ENCODE results near the gene ATG10.
"Not testable (repeated sequence)": the region's sequence is repeated elsewhere in the genome, so short reads cannot be mapped to it uniquely, and the experiment has no call there.

ATG10 gene

DNA sequence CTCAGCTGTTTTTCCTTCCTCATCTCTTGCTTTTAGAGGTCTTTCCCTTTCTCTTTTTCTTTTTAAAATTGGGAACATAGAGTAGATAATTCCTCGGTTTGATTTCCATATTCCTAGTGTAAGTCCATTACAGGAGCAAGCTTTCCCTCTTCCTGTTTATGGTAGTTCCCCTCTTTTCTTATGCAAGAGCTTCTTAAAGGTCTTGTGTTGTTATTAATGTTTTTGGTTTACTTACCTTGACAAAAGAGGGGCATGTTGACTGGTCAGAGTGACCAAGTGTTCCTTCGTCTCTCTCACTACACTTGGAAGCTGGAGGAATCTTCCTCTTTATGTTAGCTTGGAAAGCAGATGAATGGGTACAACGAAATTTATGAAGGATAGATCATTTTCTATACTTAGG is 8.3 kb downstream of the ATG10 start:
- no peak overlapping the region for H3K4me3 ChIP-seq (ENCODE audit: low read length)
- DNase-seq (ENCODE audit: low read depth, low spot score) = no peak

DNA sequence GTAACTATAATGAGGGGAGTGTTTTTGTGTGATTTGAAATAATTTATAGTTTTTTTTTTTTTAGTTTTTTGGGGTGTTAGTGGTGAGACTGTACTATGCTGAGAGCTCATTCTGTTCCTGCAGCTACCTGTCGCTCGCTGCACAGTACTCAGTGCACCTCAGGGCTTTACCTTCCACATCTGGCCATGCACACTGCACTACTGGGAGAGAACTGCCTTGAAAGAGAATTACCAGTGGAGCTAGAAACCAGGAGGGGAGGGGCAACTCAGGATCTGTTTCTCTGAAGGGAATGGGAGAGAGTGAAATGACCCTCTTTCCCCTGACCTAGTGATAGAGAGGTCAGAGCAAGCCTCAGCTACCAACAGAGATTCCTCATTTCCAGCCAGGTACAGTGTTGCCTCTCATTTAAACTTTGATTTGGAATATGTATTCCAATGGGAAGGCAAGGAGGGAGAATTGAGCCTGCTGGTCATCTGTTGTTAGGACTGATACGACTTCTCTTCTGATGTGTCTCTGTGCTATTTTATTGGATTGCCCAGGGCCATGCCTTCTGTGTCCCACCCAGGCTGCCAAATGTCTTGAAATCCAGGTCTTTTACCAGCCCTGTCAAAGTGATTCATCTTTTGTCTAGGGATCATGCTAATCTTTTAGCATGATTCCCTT is 8.9 kb downstream of the ATG10 start:
- no peak for DNase-seq (ENCODE audit: low read depth, low spot score)

DNA sequence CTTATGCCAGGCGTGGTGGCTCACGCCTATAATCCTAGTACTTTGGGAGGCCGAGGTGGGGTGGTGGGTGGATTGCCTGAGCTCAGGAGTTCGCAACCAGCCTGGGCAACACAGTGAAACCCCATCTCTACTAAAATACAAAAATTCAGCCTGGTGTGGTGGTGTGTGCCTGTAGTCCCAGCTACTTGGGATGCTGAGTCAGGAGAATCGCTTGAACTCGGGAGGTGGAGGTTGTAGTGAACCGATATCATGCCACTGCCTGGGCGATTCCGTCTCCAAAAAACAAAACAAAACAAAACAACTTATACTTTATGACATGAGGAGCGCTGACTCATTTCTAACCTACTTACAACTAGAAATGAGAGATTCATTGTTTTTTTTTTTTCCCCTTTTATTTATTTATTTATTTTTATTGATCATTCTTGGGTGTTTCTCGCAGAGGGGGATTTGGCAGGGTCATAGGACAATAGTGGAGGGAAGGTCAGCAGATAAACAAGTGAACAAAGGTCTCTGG is 10.4 kb downstream of the ATG10 start:
- not testable (repeated sequence) for H3K4me3 ChIP-seq (ENCODE audit: low read length); DNase-seq (ENCODE audit: low read depth, low spot score)

More for the DNA sequence above, 8.9 kb downstream of the ATG10 start:
- no peak overlapping the region for H3K4me3 ChIP-seq (ENCODE audit: low read length)

DNA sequence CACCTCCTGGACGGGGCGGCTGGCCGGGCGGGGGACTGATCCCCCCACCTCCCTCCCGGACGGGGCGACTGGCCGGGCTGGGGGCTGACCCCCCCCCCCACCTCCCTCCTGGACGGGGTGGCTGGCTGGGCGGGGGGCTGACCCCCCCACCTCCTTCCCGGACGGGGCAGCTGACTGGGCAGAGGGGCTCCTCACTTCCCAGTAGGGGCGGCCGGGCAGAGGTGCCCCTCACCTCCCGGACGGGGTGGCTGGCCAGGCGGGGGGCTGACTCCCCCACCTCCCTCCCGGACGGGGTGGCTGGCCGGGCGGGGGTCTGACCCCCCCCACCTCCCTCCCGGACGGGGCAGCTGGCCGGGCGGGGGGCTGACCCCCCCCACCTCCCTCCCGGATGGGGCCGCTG is 11.3 kb downstream of the ATG10 start:
- not testable (repeated sequence) for H3K4me3 ChIP-seq (ENCODE audit: low read length); DNase-seq (ENCODE audit: low read depth, low spot score)

DNA sequence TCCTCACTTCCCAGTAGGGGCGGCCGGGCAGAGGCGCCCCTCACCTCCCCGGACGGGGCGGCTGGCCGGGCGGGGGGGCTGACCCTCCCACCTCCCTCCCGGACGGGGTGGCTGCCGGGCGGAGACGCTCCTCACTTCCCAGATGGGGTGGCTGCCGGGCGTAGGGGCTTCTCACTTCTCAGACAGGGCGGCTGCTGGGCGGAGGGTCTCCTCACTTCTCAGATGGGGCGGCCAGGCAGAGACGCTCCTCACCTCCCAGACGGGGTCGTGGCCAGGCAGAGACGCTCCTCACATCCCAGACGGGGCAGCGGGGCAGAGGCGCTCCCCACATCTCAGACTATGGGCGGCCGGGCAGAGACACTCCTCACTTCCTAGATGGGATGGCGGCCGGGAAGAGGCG is 11.7 kb downstream of the ATG10 start:
- not testable (repeated sequence) for H3K4me3 ChIP-seq (ENCODE audit: low read length); DNase-seq (ENCODE audit: low read depth, low spot score)

DNA sequence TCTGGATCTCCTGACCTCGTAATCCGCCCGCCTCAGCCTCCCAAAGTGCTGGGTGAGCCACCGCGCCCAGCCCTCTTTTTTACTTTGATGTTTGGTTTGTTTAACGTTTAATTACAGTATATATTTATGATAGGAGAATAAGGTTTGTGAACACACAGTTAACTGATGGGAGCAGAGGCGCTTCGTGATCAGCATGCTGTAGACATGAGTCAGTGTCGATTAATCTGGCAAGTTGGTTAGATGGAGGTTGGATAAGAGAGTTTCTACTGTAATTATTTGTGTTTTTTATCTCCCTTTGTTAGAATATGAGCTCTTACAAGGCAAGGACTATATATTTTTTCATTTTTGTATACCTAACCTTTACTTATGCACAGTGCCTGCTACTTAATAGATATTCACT is 14.3 kb downstream of the ATG10 start:
- DNase-seq (ENCODE audit: low read depth, low spot score) = no peak
- no peak overlapping the region for H3K4me3 ChIP-seq (ENCODE audit: low read length)

DNA sequence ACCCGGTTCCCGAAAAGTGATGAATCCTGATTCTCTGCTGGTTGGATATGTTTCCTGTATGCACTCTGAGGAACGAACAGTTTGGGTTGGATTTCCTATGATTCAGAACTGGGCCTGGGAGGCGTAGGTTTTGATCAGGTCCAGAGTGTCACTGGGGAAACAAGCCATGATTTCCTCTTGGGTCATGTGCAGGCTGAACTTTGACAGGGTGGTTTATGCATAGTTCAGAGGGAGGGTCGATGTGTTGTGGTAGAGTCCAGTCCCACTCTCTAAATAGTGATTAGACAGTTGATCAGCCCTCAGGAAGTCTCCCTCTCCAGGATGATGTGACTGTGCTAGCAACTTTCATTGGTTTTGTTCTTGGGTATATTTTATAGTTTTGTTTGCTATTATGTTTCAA is 17.4 kb downstream of the ATG10 start:
- no peak for DNase-seq (ENCODE audit: low read depth, low spot score)
- no peak overlapping the region for H3K4me3 ChIP-seq (ENCODE audit: low read length)

DNA sequence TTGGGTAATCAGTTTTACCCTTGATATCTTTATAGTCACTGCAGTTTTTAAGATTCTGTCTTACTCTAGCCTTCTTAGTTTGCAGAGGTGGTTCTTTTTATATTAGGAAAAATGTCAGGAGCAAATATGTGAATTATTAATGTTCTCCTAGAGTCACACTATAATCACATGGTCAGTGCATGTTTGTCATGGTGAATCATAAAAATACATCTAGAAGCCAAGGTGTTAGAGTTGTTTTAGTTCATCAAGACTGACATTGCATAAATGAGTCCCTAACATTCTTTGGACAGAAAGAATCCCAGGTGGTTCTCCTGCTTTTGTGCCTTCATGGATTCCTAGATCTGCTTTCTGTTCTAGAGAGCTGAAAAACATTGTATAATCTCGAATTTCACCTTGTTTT is 22.9 kb downstream of the ATG10 start:
- no peak for DNase-seq (ENCODE audit: low read depth, low spot score)
- no peak overlapping the region for H3K4me3 ChIP-seq (ENCODE audit: low read length)

DNA sequence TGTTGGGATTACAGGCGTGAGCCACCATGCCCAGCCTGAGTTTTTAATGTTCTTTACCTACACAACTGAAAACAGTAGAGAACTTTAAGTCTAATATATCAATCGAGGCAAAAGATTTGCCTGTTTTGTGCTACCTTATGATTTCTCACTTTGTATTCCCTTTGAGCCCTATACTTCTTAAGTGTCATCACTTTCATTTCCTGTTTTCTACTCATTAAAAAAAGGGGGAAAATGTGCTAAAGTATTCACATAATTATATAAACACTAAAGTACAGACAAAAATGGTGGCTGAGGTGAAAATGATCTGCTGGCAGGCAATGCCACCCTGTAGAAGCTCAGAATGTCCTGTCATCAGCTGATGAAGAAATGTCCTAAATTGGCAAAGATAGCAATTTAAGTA is 23.6 kb downstream of the ATG10 start:
- DNase-seq (ENCODE audit: low read depth, low spot score) = no peak
- H3K4me3 ChIP-seq (ENCODE audit: low read length) = no peak overlapping the region

DNA sequence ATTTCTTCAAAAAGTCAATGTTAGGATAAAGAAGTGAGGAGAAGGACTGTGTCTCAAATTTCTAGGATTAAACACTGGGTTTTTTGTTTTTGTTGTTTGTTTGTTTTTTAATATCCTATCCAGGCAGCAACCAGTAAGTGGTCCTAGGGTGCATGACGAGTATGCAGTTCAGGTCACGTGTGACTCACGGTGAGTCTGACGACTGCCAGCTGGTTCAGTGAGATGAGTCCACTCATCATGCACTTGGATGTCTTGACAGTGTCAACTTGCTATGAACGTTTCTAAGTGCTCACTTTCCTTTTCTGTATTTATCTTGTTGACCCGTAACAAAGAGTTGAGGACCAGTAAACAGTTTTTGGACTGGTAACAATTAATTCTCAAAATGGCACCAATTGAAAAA is 32.7 kb downstream of the ATG10 start:
- no peak overlapping the region for H3K4me3 ChIP-seq (ENCODE audit: low read length)
- DNase-seq (ENCODE audit: low read depth, low spot score) = no peak

DNA sequence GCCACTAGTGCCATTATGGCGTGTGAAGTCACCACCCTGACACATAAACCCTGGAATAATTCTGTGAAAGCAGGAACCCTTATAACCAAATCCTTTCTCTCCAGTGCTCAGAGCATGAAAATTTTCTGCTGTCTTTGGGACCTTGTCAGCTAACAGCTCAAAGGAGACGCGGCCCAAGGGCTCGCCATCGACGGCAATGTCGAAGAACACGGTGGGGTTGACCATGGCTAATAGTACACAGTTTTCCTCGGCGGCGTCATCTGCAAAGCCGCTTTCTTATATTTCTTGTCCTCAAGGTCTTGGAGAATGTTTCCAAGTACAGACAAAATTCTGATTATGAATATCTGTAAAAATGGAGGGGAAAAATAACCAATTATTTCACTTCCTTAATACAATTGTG is 38.0 kb downstream of the ATG10 start:
- DNase-seq (ENCODE audit: low read depth, low spot score); H3K4me3 ChIP-seq (ENCODE audit: low read length): not testable (repeated sequence)

DNA sequence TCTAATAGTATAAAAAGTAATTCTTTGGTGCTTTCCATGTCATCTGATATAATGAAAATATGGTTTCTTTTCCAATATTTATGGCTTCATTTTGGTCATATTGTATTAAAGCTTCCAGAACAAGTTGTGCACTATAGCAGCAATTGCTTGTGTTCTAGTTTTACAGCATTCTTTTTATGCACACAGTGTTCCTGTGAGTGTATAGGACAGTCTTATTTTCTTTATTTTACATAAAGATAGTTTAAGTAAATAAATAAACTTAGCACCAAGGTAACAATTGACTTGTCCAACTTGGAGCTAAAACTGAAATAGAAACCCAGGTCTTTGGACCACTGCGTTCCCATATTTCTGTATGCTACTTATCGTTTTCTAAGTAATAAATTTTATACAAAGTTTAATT is 38.9 kb downstream of the ATG10 start:
- DNase-seq (ENCODE audit: low read depth, low spot score) = no peak
- no peak overlapping the region for H3K4me3 ChIP-seq (ENCODE audit: low read length)

DNA sequence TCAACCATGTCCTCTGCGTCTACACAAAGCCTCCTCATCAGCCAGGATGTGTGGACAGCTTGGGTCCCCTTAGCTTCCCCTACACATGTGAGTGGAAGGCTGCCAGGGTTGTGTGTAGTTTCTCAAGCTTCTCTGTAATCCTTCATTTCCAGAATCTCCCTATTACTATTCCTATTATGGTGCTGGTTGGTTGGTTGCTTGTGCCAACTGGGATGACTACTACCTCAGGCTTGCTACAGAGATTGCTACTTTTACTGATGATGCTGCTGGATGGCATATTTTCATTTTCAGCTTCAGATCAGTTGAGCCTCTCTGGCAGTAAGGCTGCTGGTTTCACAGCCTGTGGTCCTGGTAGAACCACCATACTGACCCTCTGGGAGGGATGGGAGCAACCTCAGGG is 39.9 kb downstream of the ATG10 start:
- DNase-seq (ENCODE audit: low read depth, low spot score) = no peak
- no peak overlapping the region for H3K4me3 ChIP-seq (ENCODE audit: low read length)

DNA sequence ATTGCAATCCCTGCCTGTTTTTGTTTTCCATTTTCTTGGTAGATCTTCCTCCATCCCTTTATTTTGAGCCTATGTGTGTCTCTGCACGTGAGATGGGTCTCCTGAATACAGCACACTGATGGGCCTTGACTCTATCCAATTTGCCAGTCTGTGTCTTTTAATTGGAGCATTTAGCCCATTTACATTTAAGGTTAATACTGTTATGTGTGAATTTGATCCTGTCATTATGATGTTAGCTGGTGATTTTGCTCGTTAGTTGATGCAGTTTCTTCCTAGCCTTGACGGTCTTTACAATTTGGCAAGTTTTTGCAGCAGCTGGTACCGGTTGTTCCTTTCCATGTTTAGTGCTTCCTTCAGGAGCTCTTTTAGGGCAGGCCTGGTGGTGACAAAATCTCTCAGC is 42.8 kb downstream of the ATG10 start:
- DNase-seq (ENCODE audit: low read depth, low spot score); H3K4me3 ChIP-seq (ENCODE audit: low read length): not testable (repeated sequence)

DNA sequence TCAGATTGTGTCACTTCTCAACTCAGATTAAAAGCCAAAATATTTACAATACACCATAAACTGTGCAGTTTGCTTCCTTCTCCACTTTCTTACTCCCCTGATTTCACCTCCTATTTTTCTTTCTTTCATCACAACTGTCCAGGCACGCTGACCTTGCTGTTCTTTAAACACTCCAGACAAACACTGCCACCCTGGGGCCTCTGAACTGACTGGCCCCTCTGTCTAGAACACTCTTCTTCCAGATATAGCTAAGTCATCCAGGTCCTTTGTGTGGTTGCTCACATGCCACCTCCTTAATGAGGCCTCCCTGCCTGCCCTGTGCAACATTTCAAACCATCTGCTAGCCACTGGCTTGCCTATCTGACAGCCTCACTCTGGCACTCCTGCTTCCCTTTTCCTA is 46.6 kb downstream of the ATG10 start:
- no peak for DNase-seq (ENCODE audit: low read depth, low spot score)

DNA sequence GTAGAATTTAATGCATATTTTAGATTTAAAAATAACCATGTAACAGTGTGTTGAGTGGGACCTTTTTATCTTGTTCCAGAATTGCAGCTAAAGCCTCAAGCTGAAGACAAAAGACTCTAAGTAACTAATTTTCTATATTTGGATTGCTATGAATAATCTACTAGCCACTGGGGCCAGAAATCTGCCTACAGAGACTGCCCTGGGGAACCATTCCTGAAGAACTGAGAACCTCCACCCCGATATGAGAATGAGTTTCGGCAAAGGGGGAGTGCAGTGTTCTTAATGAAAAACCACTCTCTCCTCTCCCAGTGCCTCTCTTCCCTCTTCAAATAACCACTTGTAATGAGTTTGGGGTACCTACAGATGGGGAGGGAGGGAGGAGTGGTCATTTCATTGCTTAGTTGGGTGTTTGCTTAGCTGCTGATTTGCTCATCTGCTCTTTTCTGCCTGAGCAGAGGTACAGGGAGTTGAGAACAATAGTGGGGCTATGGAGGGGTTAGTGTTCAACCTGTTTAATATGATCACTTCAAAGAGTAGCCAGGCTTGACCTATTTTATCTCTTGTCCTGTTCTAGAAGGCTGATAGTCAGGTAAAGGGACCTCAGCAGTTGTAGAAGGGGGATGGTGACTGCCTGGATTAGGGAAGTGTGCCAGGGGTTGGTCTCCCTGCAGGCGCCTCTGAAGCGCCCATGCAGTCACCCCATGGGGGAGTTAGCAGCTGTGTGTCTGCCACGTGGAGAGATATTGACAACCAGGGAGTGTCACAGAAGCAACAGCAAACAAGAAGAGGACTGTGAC is 47.7 kb downstream of the ATG10 start:
- DNase-seq (ENCODE audit: low read depth, low spot score) = no peak
- no peak overlapping the region for H3K4me3 ChIP-seq (ENCODE audit: low read length)

More for the DNA sequence above, 46.6 kb downstream of the ATG10 start:
- no peak overlapping the region for H3K4me3 ChIP-seq (ENCODE audit: low read length)

DNA sequence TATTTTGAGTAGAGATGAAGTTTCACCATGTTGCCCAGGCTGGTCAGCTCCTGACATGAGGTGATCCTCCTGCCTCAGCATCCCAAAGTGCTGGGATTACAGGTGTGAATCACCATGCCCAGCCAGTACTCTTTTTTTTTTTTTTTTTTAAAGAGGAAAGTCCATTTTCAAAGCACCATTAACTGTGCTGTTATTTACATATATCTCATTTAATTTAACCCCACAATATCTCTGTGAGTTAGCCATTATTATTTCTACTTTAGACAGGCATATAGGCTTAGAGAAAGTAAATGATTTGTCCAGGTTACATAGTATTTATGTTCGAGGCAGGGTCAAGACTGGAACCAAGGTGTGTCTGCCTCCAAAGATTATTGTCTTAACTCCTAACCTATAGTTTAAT is 50.7 kb downstream of the ATG10 start:
- no peak overlapping the region for H3K4me3 ChIP-seq (ENCODE audit: low read length)
- no peak for DNase-seq (ENCODE audit: low read depth, low spot score)

DNA sequence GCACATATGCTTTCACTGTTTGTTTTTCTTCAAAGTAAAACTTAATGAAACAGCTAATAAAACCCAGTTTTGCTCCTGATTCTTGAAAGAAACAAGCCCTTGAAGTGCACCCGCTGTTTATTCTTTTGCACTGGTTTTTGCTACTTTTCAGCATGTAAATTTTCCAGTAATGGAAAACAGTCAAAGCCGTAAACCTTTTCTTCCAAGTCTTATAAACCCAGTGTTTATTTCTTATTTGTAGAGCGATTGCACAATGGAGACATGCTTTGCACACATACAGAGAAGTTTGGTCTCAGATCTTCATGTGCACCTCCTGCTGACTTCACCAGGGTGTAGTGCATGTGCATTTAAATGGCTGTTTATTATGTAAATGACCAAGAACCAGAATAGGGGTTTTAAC is 51.8 kb downstream of the ATG10 start:
- no peak overlapping the region for H3K4me3 ChIP-seq (ENCODE audit: low read length)
- no peak for DNase-seq (ENCODE audit: low read depth, low spot score)

DNA sequence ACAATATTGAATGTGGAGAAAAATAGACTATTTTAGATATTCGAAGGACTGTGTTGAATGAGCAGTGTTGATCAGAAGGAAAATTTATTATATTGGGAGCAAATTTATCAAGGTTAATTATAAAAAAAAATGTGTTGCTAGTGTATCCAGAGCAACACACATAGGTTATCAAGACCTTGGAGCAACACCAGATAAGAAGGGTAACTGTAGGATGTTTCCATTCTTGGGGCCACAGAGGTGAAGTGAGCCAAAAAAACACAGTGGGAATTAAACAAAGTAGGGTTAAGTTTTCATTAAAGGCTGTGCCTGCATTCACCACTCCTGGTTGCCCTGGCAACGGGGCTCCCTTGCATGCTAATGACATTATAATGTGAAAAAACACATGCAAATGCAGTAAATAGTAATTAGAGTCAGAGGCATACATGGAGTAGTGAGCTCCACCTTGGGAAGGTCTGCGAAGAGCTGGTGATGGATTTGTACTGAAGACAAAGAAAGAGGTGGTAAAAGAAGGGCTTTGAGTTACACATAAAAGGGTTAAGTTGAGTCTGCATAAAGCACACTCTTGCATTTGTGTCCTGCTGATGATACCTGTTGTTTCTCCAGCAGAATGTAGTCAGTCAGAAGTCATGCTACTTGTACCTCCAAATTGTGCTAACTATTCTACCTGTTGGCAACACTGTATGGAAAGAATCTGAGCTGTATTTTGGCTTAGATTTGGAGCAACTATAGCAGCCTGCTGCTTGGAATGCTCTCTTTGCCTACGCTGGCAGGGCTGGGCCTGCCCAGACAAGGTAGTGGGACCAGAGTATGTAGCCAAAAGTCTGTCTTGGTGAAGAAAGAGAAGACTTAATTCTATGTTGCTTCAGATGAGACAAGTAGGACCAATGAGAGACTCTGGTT is 59.6 kb downstream of the ATG10 start:
- DNase-seq (ENCODE audit: low read depth, low spot score) = no peak
- no peak overlapping the region for H3K4me3 ChIP-seq (ENCODE audit: low read length)

DNA sequence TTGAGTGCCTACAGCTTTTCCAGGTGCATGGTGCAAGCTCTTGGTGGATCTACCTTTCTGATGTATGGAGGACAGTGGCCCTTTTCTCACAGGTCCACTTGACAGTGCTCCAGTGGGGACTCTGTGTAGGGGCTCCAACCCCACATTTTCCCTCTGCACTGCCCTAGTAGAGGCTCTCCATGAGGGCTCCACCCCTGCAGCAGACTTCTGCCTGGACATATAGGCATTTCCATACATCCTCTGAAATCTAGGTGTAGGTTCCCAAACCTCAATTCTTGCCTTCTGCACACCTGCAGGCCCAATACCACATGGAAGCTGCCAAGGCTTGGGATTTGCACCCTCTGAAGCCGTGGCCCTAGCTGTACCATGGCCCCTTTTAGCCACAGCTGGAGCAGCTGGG is 71.1 kb downstream of the ATG10 start:
- not testable (repeated sequence) for H3K4me3 ChIP-seq (ENCODE audit: low read length); DNase-seq (ENCODE audit: low read depth, low spot score)

Data from Jurkat, Clone E6-1 (cell line).